Common myeloid progenitor, CD34-positive (primary cell): ENCODE data around the gene PSORS1C1.

Experiments used
- CTCF ChIA-PET: fragments of 350-600 bp; sonication (Branson Sonifier 250); formaldehyde crosslinking; loops from one replicate; lab custom pipeline; 2021; ENCODE audit warnings: antibody characterized with exemption; lab: Charles Lee
- POLR2A ChIA-PET: fragments of 350-600 bp; sonication (Branson Sonifier 250); formaldehyde crosslinking; loops from one replicate; lab custom pipeline; 2021; ENCODE audit warnings: antibody characterized with exemption; lab: Charles Lee
- DNase-seq, 3 donors: peaks; one replicate each; pipeline versions ENCODE4 v3.0.0 to v3.0.0-alpha.2; 2013
- H3K27ac ChIP-seq, 2 experiments: 1 replicate in 1 of 2; 2 replicates in 1 of 2; pipeline ENCODE4 v1.7.0; 2013; ENCODE audit warnings: inconsistent platforms in 2 of 2, low read length in 2 of 2, mild to moderate bottlenecking in 2 of 2, low read depth in 1 of 2, moderate library complexity in 1 of 2; ENCODE audit not compliant: severe bottlenecking in 2 of 2, insufficient read depth in 1 of 2, poor library complexity in 1 of 2
- H3K27me3 ChIP-seq, 5 experiments: replicated peaks in 2 of 5; 1 replicate in 3 of 5; 2 replicates in 2 of 5; pipeline versions ENCODE4 v1.6.1 to v1.7.0; 2013; ENCODE audit warnings: low read length in 4 of 5, mild to moderate bottlenecking in 2 of 5, moderate library complexity in 2 of 5, inconsistent platforms in 1 of 5; ENCODE audit not compliant: insufficient read depth in 5 of 5, control insufficient read depth in 4 of 5
- H3K36me3 ChIP-seq, 4 experiments: 1 replicate in 2 of 4; 2 replicates in 2 of 4; pipeline versions ENCODE4 v1.6.1 to v1.7.0; 2013; ENCODE audit warnings: low read length in 3 of 4, control low read depth in 1 of 4, mild to moderate bottlenecking in 1 of 4; ENCODE audit not compliant: control insufficient read depth in 4 of 4, insufficient read depth in 4 of 4
- H3K4me1 ChIP-seq, 4 experiments: 1 replicate in 3 of 4; 2 replicates in 1 of 4; pipeline versions ENCODE4 v1.6.1 to v1.7.1; 2013; ENCODE audit warnings: low read length in 3 of 4, mild to moderate bottlenecking in 3 of 4, control low read depth in 1 of 4, inconsistent platforms in 1 of 4, moderate library complexity in 1 of 4; ENCODE audit not compliant: control insufficient read depth in 4 of 4, insufficient read depth in 4 of 4; ENCODE audit errors: control extremely low read depth in 1 of 4
- H3K4me3 ChIP-seq, 7 experiments: 1 replicate in 4 of 7; 2 replicates in 3 of 7; pipeline versions ENCODE4 v1.5.1 to v1.7.0; 2013; ENCODE audit warnings: mild to moderate bottlenecking in 7 of 7, low read length in 6 of 7, moderate library complexity in 6 of 7, inconsistent platforms in 2 of 7, low read depth in 2 of 7, control low read depth in 1 of 7; ENCODE audit not compliant: insufficient read depth in 4 of 7, control insufficient read depth in 1 of 7; ENCODE audit errors: extremely low read depth in 1 of 7
- H3K9me3 ChIP-seq, 5 experiments: 1 replicate in 4 of 5; 2 replicates in 1 of 5; pipeline versions ENCODE4 v1.6.1 to v1.7.1; 2013; ENCODE audit warnings: low read length in 4 of 5, mild to moderate bottlenecking in 2 of 5, inconsistent platforms in 1 of 5, low read depth in 1 of 5, moderate library complexity in 1 of 5; ENCODE audit not compliant: control insufficient read depth in 4 of 5, insufficient read depth in 2 of 5; ENCODE audit errors: control extremely low read depth in 1 of 5
- WGBS: methylation state at CpG from one replicate; pipeline ENCODE4 v1.1.5; 2013; ENCODE audit not compliant: insufficient coverage; 5-methylcytosine and 5-hydroxymethylcytosine counted together

PSORS1C1 gene

DNA sequence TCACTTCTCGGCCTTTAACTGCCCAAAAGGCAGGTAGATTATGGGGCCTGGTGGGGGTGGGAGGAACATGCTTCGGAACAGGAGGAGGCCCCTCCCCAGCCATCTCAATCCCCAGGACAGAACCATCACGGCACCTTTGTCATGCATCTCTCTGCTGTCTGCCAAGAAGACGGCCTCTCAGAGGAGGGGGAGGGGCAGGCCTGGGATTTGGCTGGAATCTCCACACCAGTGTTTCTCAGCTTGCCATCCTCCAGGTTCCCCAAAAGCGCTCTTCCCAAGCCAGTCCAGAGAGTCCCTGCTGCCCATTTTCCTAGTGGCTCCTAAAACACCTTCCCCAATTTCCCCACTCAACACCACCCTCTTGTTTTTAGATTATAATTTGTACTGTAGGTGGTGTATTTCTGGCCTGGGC is 58.4 kb downstream of the PSORS1C1 start:
- 100% methylated on average over 3 of the region's 5 CpGs for WGBS

DNA sequence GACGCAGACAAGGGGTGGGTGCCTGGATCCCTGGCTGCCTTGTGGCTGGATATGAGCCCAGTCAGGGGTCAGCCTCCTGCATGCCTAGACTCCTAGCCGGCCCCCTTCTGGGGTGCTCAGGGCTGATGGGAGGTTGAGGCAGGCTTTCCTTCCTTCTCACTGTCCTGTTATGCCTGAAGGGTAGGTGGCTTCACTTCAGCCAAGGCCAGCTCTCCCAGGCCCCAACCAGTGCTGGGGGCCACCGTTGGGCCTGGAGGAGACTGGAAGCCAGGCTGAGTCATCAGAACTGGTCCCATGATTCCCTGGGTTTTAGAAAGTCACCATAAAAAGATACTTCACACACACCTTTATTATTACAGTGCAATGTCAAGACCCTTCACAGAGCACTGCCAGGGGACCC is 58.8 kb downstream of the PSORS1C1 start:
- ChIA-PET CTCF (interaction anchor here (0.6 kb wide), 1 partner anchor 31 kb away, joined by 3 read pairs; no protein-coding TSS in a partner anchor), POLR2A (no interaction called here)
- DNase-seq, result no peak
- WGBS, result 88% methylated on average over 3 of the region's 3 CpGs
- no peak overlapping the region for H3K27ac ChIP-seq
- peaks cover 0 to 2% (median 0%) of the 10 kb centered on the region in 4 experiments for H3K36me3 ChIP-seq
- no peak overlapping the region for H3K4me3 ChIP-seq
- no peaks in the 10 kb centered on the region for H3K9me3 ChIP-seq
- no peaks in the 10 kb centered on the region for H3K27me3 ChIP-seq
- peaks cover 0 to 6% (median 2%) of the 10 kb centered on the region in 4 experiments for H3K4me1 ChIP-seq

More for the DNA sequence above, 58.4 kb downstream of the PSORS1C1 start:
- Histone ChIP-seq H3K9me3 (no peaks in the 10 kb centered on the region), H3K27ac (no peak overlapping the region), H3K4me3 (no peak overlapping the region), H3K27me3 (no peaks in the 10 kb centered on the region), H3K4me1 (peaks cover 0 to 6% (median 2%) of the 10 kb centered on the region in 4 experiments), H3K36me3 (peaks cover 0 to 2% (median 0%) of the 10 kb centered on the region in 4 experiments)
- no peak for DNase-seq
- CTCF ChIA-PET, result interaction anchor here (0.6 kb wide), 1 partner anchor 30 kb away, joined by 3 read pairs; no protein-coding TSS in a partner anchor
- POLR2A ChIA-PET, result no interaction called here

DNA sequence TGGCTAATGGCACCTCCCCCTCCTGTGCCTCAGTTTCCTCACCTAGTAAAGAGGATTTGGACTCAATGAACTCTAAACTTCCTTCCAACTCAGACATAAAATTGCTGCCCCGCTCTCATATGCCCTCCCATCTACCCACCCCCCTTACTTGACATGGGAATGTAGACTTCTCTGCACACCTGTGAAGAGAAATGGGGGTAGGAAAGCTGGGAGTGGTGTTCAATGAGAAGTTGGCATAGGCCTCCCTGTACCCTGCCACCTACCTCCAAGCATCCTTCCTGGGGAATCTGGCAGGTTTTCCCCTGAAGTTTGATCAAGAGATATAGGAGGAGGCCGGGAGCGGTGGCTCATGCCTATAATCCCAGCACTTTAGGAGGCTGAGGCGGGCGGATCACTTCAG is 59.8 kb downstream of the PSORS1C1 start:
- ChIA-PET POLR2A (no interaction called here), CTCF (interaction anchor here (2.0 kb wide), 1 partner anchor 36 kb away, joined by 6 read pairs; the partner anchor contains the start of gene PSORS1C2)
- Histone ChIP-seq H3K9me3 (no peaks in the 10 kb centered on the region), H3K4me3 (no peak overlapping the region), H3K36me3 (peaks cover 0 to 2% (median 0%) of the 10 kb centered on the region in 4 experiments), H3K4me1 (peaks cover 0 to 10% (median 2%) of the 10 kb centered on the region in 4 experiments), H3K27ac (no peak overlapping the region), H3K27me3 (no peaks in the 10 kb centered on the region)
- WGBS, result 88% methylated on average over 3 of the region's 5 CpGs
- no peak for DNase-seq

DNA sequence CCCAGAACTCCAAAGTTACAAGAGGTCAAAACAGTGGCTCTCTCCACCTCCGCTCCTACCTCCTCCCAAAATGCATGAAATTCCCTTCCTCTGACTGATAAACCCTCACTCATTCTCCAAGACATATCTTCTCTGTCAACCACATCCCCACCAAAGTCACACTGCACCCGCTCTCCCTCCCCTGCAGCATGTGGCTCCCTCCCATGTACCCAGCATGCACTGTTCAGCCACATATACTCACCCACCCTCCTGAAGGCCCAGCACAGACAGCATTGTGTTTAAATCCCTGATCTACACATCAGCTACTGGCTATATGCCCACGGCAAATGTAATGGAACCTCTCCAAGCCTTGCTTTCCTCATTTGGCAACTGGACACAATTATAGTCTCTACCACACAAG is 61.4 kb downstream of the PSORS1C1 start:
- CTCF ChIA-PET, result interaction anchor here (1.1 to 2.0 kb wide), 3 partner anchors 17 to 199 kb away, joined by 3 to 6 read pairs (median 4); partner anchors contain the start of genes PSORS1C2 and TCF19
- no peak for DNase-seq
- H3K27ac ChIP-seq, result no peak overlapping the region
- H3K4me3 ChIP-seq, result no peak overlapping the region
- H3K4me1 ChIP-seq, result peaks cover 0 to 10% (median 3%) of the 10 kb centered on the region in 4 experiments
- H3K9me3 ChIP-seq, result no peaks in the 10 kb centered on the region
- peaks cover 0 to 2% (median 0%) of the 10 kb centered on the region in 4 experiments for H3K36me3 ChIP-seq
- POLR2A ChIA-PET, result no interaction called here
- 76% methylated on average over 2 of the region's 3 CpGs for WGBS
- H3K27me3 ChIP-seq, result no peaks in the 10 kb centered on the region

DNA sequence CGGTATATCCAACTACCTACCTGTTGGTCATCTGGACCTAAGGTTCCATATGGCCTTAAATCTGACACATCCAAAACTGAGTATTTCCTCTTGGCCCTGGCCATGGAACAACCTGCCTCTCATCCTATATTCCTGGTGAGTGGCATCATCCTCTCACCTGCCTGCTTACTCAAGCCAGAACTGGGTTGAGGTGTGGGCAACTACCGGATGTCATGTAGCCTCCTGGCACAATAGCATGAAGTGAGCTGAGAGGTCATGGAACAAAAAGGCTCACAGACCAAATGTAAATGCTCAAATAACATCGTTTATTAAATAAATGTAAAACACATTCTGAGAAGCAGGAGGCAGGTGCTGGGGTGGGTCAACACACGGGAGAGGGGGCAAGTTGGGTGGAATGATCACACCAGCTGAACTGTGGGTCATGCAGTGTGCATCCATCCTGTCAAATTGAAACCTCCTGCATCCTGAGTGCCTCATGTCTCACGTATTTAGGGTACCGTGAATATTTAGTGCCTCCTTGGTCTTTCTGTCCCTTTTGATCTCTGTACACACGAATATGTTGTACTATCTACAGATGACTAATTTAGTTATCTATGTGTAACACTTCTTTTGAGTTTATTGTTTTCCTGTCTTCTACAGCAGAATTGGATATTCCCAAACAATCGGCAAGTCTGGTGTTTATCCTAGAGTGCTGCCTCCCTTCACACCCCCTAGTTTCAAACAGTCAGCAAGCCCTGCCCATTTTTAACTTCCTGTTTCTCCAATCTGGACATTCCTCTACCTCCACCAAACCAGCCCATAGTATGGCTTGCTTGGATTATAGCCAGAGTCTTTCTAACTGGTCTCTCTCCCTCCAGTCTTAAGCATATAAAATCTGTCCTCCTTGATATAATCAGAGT is 63.8 kb downstream of the PSORS1C1 start:
- peaks cover 0 to 2% (median 0%) of the 10 kb centered on the region in 4 experiments for H3K36me3 ChIP-seq
- POLR2A ChIA-PET, result no interaction called here
- CTCF ChIA-PET, result interaction anchor here (0.7 kb wide), 1 partner anchor 13 kb away, joined by 3 read pairs; no protein-coding TSS in a partner anchor
- no peak for DNase-seq
- H3K9me3 ChIP-seq, result no peaks in the 10 kb centered on the region
- 94% methylated on average over 5 of the region's 8 CpGs for WGBS
- H3K4me1 ChIP-seq, result peaks cover 0 to 10% (median 1%) of the 10 kb centered on the region in 4 experiments
- H3K27ac ChIP-seq, result no peak overlapping the region
- no peak overlapping the region for H3K4me3 ChIP-seq
- no peaks in the 10 kb centered on the region for H3K27me3 ChIP-seq

DNA sequence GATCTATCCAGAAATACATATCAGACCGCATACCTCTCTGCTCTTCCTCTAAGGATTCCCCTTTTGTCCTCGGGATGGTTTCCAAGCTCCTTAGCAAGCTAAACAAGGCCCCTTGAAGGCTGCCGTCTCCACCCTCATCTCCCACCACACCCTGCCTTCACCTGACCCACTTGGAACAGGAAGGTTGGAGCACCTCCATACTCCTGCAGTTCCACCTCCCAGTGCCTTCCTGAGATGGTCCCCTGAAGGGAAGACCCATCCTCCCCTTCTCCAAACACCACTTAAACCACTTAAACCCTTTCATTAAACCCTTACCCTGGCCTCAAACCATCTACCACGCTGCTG is 64.4 kb downstream of the PSORS1C1 start:
- CTCF ChIA-PET, result interaction anchor here (0.7 kb wide), 1 partner anchor 13 kb away, joined by 3 read pairs; no protein-coding TSS in a partner anchor
- H3K27ac ChIP-seq, result no peak overlapping the region

More for the DNA sequence above, 64.4 kb downstream of the PSORS1C1 start:
- no peak for DNase-seq
- 94% methylated on average over 3 of the region's 4 CpGs for WGBS
- no peaks in the 10 kb centered on the region for H3K9me3 ChIP-seq
- peaks cover 0 to 10% (median 1%) of the 10 kb centered on the region in 4 experiments for H3K4me1 ChIP-seq
- peaks cover 0 to 2% (median 0%) of the 10 kb centered on the region in 4 experiments for H3K36me3 ChIP-seq
- H3K27me3 ChIP-seq, result no peaks in the 10 kb centered on the region
- H3K4me3 ChIP-seq, result no peak overlapping the region
- POLR2A ChIA-PET, result no interaction called here
